Retinal pigment epithelial cell (primary cell): ENCODE measurements around the gene C3orf85.
A peak's percentile ranks its signal among the peaks of the same experiment; 100 is the strongest.

Experiments
- DNase-seq: peaks from one replicate; pipeline ENCODE4 v3.0.0-alpha.2; 2010; ENCODE audit warnings: low read depth
- H3K4me3 ChIP-seq: 2 replicates; pipeline ENCODE4 v1.5.1; 2011; ENCODE audit warnings: mild to moderate bottlenecking, low read length, control low read depth, moderate library complexity
- CTCF ChIP-seq: conservative IDR thresholded peaks from 2 replicates; pipeline ENCODE4 v1.5.1; 2011; ENCODE audit warnings: low read depth, low read length, control low read depth, inconsistent platforms

C3orf85 gene

GRCh38 chr3:109136523-109136922 lies at the start of gene C3orf85:
TSS of gene C3orf85 (plus strand) at chr3:109136719. CDS start at chr3:109136848, 129 bp downstream.
- no peak within 1 kb of the TSS for H3K4me3 ChIP-seq
- no peak for DNase-seq
- no peak for TF ChIP-seq CTCF

- TF ChIP-seq CTCF: no peak
- DNase-seq: no peak
- H3K4me3 ChIP-seq: no peak overlapping the region
Observed at GRCh38 chr3:109089265-109089664, 47.3 kb upstream of the C3orf85 start.

- no peak overlapping the region for H3K4me3 ChIP-seq
- no peak for DNase-seq
- no peak for TF ChIP-seq CTCF
Observed at GRCh38 chr3:109091846-109092245, 44.7 kb upstream of the C3orf85 start.

- no peak overlapping the region for H3K4me3 ChIP-seq
- no peak for DNase-seq
- no peak for TF ChIP-seq CTCF
Observed at GRCh38 chr3:109093561-109093960, 43.0 kb upstream of the C3orf85 start.

GRCh38 chr3:109095166-109095565 lies 41.4 kb upstream of the C3orf85 start:
- TF ChIP-seq CTCF: no peak
- no peak overlapping the region for H3K4me3 ChIP-seq
- no peak for DNase-seq

GRCh38 chr3:109098079-109098644 lies 38.4 kb upstream of the C3orf85 start:
- peak; percentile 53 for TF ChIP-seq CTCF
- no peak for DNase-seq
- H3K4me3 ChIP-seq: no peak overlapping the region

GRCh38 chr3:109109574-109109973 lies 26.9 kb upstream of the C3orf85 start:
- H3K4me3 ChIP-seq: no peak overlapping the region
- DNase-seq: no peak
- no peak for TF ChIP-seq CTCF
